Activated CD4-positive, CD25-positive, alpha-beta regulatory T cell treated with anti-CD3 and anti-CD28 coated beads, Interleukin-2, amount 50 U/mL, for 16 hours (primary cell): Measurements from ENCODE around the gene PRKCZ.
"Not testable (repeated sequence)": the region's sequence is repeated elsewhere in the genome, so short reads cannot be mapped to it uniquely, and the experiment has no call there.

Experiments
- DNase-seq: peaks from one replicate; pipeline ENCODE4 v3.0.0-alpha.2; 2020; ENCODE audit warnings: low read depth, low spot score

The PRKCZ gene

GRCh38 chr1:2084306-2084705, 34.1 kb downstream of the PRKCZ start:
- no peak for DNase-seq

GRCh38 chr1:2085080-2085479, 34.9 kb downstream of the PRKCZ start:
- DNase-seq = no peak

GRCh38 chr1:2086446-2087078, 36.4 kb downstream of the PRKCZ start:
- DNase-seq = no peak

- no peak for DNase-seq
Observed at GRCh38 chr1:2087766-2088165, 37.6 kb downstream of the PRKCZ start.

GRCh38 chr1:2088458-2088857, 38.2 kb downstream of the PRKCZ start:
- no peak for DNase-seq

- DNase-seq = no peak
Observed at GRCh38 chr1:2089051-2089450, 38.8 kb downstream of the PRKCZ start.

- DNase-seq = no peak
Observed at GRCh38 chr1:2090216-2090890, 40.1 kb downstream of the PRKCZ start.

- DNase-seq = no peak
Observed at GRCh38 chr1:2091611-2092604, 41.7 kb downstream of the PRKCZ start.

- DNase-seq = no peak
Observed at GRCh38 chr1:2093055-2093454, 42.8 kb downstream of the PRKCZ start.

- DNase-seq = no peak
Observed at GRCh38 chr1:2093636-2094035, 43.4 kb downstream of the PRKCZ start.

- not testable (repeated sequence) for DNase-seq
Observed at GRCh38 chr1:2094269-2095158, 44.3 kb downstream of the PRKCZ start.

- DNase-seq = no peak
Observed at GRCh38 chr1:2095394-2095793, 45.2 kb downstream of the PRKCZ start.

- no peak for DNase-seq
Observed at GRCh38 chr1:2095981-2096736, 45.9 kb downstream of the PRKCZ start.

- no peak for DNase-seq
Observed at GRCh38 chr1:2097386-2098300, 47.4 kb downstream of the PRKCZ start.

GRCh38 chr1:2098301-2098698, 48.1 kb downstream of the PRKCZ start:
- no peak for DNase-seq

- no peak for DNase-seq
Observed at GRCh38 chr1:2098839-2099785, 48.9 kb downstream of the PRKCZ start.

- DNase-seq = no peak
Observed at GRCh38 chr1:2099886-2100779, 49.9 kb downstream of the PRKCZ start.
